GM12872 (cell line): ENCODE results near the gene APOBEC3F.

Experiments used
- CTCF ChIP-seq: IDR thresholded peaks from 3 replicates; pipeline ENCODE4 v1.5.1; 2011; ENCODE audit warnings: low read depth, mild to moderate bottlenecking, low read length, moderate library complexity; ENCODE audit not compliant: insufficient read depth

Gene APOBEC3F

GRCh38 chr22:39081598-39081997, 40.9 kb downstream of the APOBEC3F start:
- no peak for TF ChIP-seq CTCF

GRCh38 chr22:39083212-39084165, 42.8 kb downstream of the APOBEC3F start:
- no peak for TF ChIP-seq CTCF

- TF ChIP-seq CTCF = no peak
Observed at GRCh38 chr22:39084666-39085065, 44.0 kb downstream of the APOBEC3F start.

- TF ChIP-seq CTCF = no peak
Observed at GRCh38 chr22:39087098-39087497, 46.4 kb downstream of the APOBEC3F start.

- no peak for TF ChIP-seq CTCF
Observed at GRCh38 chr22:39087881-39088684, 47.4 kb downstream of the APOBEC3F start.

GRCh38 chr22:39088685-39089032, 48.0 kb downstream of the APOBEC3F start:
- TF ChIP-seq CTCF = no peak

- no peak for TF ChIP-seq CTCF
Observed at GRCh38 chr22:39089928-39090327, 49.3 kb downstream of the APOBEC3F start.
